Adrenal gland (tissue), 5 donors: ENCODE measurements around the gene MFSD2B.

Source experiments
- CTCF ChIP-seq, 6 experiments: fragments of 450-650 bp in 4 of 6; fragments of 200-600 bp in 2 of 6; sonication (generic) in 1 of 6; IDR thresholded peaks; 1 replicate in 5 of 6; 2 replicates in 1 of 6; pipeline versions ENCODE4 v1.5.1 to v1.8.0; 2016 to 2021; ENCODE audit warnings: antibody characterized with exemption in 6 of 6, mild to moderate bottlenecking in 2 of 6, moderate library complexity in 1 of 6
- POLR2A ChIP-seq, 2 donors: fragments of 450-650 bp; IDR thresholded peaks; one replicate each; pipeline ENCODE4 v1.6.1; 2017; ENCODE audit warnings: antibody characterized with exemption in 2 of 2, mild to moderate bottlenecking in 2 of 2, moderate library complexity in 1 of 2
- donor health status: DM: no; HTN: no; CAD: no.

- no peak for TF ChIP-seq CTCF (IDR thresholded peaks at IDR 0.05)
- no peak for TF ChIP-seq POLR2A (IDR thresholded peaks at IDR 0.05)
Observed at GRCh38 chr2:24009680-24010476, at the start of gene MFSD2B.
